CD14-positive monocyte (primary cell): ENCODE measurements around the gene NEGR1. TPM values are rescaled to one million over a fixed set of nuclear protein-coding genes. Genes with fewer than 3 reads are reported as not detected.

Source experiments
- DNase-seq, 3 donors: peaks; one replicate each; pipeline ENCODE4 v3.0.0-alpha.2; 2011 to 2022
- H2AFZ ChIP-seq: 2 replicates; pipeline ENCODE4 v1.6.0; 2012; ENCODE audit warnings: mild to moderate bottlenecking, low read depth, low read length, inconsistent platforms; ENCODE audit not compliant: insufficient read depth, poor library complexity, severe bottlenecking
- H3K27ac ChIP-seq, 2 donors: 1 replicate in 1 of 2; 2 replicates in 1 of 2; pipeline ENCODE4 v1.5.1; 2012 to 2013; ENCODE audit warnings: low read length in 2 of 2, control low read depth in 1 of 2, inconsistent platforms in 1 of 2, low read depth in 1 of 2, mild to moderate bottlenecking in 1 of 2
- H3K27me3 ChIP-seq, 2 donors: one replicate each; pipeline versions ENCODE4 v1.6.0 to v1.6.1; 2011 to 2013; ENCODE audit warnings: low read length in 2 of 2; ENCODE audit not compliant: control insufficient read depth in 2 of 2, insufficient read depth in 2 of 2
- H3K36me3 ChIP-seq, 2 donors: replicated peaks in 1 of 2; 1 replicate in 1 of 2; 2 replicates in 1 of 2; pipeline versions ENCODE4 v1.5.1 to v1.6.1; 2012 to 2013; ENCODE audit warnings: low read length in 2 of 2, control low read depth in 1 of 2, inconsistent platforms in 1 of 2, mild to moderate bottlenecking in 1 of 2; ENCODE audit not compliant: insufficient read depth in 2 of 2, control insufficient read depth in 1 of 2
- H3K4me1 ChIP-seq, 2 donors: 1 replicate in 1 of 2; 2 replicates in 1 of 2; pipeline versions ENCODE4 v1.5.1 to v1.6.1; 2012 to 2013; ENCODE audit warnings: low read length in 2 of 2, control low read depth in 1 of 2, inconsistent platforms in 1 of 2, mild to moderate bottlenecking in 1 of 2, moderate library complexity in 1 of 2; ENCODE audit not compliant: insufficient read depth in 2 of 2, control insufficient read depth in 1 of 2
- H3K4me2 ChIP-seq: replicated peaks from 2 replicates; pipeline ENCODE3; 2012; ENCODE audit warnings: low read length, moderate library complexity, mild to moderate bottlenecking; ENCODE audit not compliant: poor library complexity, severe bottlenecking; ENCODE audit errors: extremely low read depth
- H3K4me3 ChIP-seq, 3 experiments: fragments of 200-600 bp in 1 of 3; sonication (generic) in 1 of 3; replicated peaks in 1 of 3; 1 replicate in 2 of 3; 2 replicates in 1 of 3; pipeline ENCODE4 v1.5.1; 2011 to 2013; ENCODE audit warnings: low read length in 3 of 3, mild to moderate bottlenecking in 3 of 3, control low read depth in 2 of 3, low read depth in 2 of 3, inconsistent platforms in 1 of 3, moderate library complexity in 1 of 3
- H3K79me2 ChIP-seq: 2 replicates; pipeline ENCODE4 v1.6.0; 2012; ENCODE audit warnings: mild to moderate bottlenecking, control low read depth, inconsistent platforms, low read length, moderate library complexity; ENCODE audit not compliant: insufficient read depth
- H3K9ac ChIP-seq: 2 replicates; pipeline ENCODE4 v1.6.0; 2017; ENCODE audit warnings: low read length, mild to moderate bottlenecking; ENCODE audit not compliant: insufficient read depth, poor library complexity, severe bottlenecking
- H3K9me3 ChIP-seq, 2 donors: replicated peaks in 1 of 2; 1 replicate in 1 of 2; 2 replicates in 1 of 2; pipeline versions ENCODE4 v1.5.1 to v1.6.1; 2012 to 2013; ENCODE audit warnings: low read length in 2 of 2, control low read depth in 1 of 2; ENCODE audit not compliant: control insufficient read depth in 1 of 2, insufficient read depth in 1 of 2
- H4K20me1 ChIP-seq: 2 replicates; pipeline ENCODE4 v1.6.0; 2012; ENCODE audit warnings: mild to moderate bottlenecking, low read length, control low read depth, moderate library complexity; ENCODE audit not compliant: insufficient read depth
- H3K27ac Mint-ChIP-seq, 7 donors: one replicate each; pipeline ENCODE4 v1.8.0; 2020; ENCODE audit warnings: mild to moderate bottlenecking in 7 of 7, mixed read lengths in 7 of 7, moderate library complexity in 6 of 7, inconsistent platforms in 2 of 7
- H3K27me3 Mint-ChIP-seq, 3 donors: one replicate each; pipeline ENCODE4 v1.8.0; 2021 to 2022; ENCODE audit warnings: low read depth in 3 of 3, mild to moderate bottlenecking in 3 of 3, mixed read lengths in 3 of 3, moderate library complexity in 3 of 3, inconsistent platforms in 1 of 3
- H3K36me3 Mint-ChIP-seq, 2 donors: one replicate each; pipeline ENCODE4 v1.8.0; 2020; ENCODE audit warnings: mixed read lengths in 2 of 2, inconsistent platforms in 1 of 2, mild to moderate bottlenecking in 1 of 2
- H3K4me1 Mint-ChIP-seq: one replicate; pipeline ENCODE4 v1.8.0; 2020; ENCODE audit warnings: mild to moderate bottlenecking, mixed read lengths
- H3K4me3 Mint-ChIP-seq, 2 donors: one replicate each; pipeline ENCODE4 v1.8.0; 2020; ENCODE audit warnings: mild to moderate bottlenecking in 2 of 2, mixed read lengths in 2 of 2, moderate library complexity in 1 of 2
- H3K9me3 Mint-ChIP-seq, 7 donors: one replicate each; pipeline ENCODE4 v1.8.0; 2020 to 2022; ENCODE audit warnings: mixed read lengths in 7 of 7, mild to moderate bottlenecking in 6 of 7, moderate library complexity in 6 of 7, inconsistent platforms in 2 of 7
- CTCF ChIP-seq: fragments of 200-600 bp; IDR thresholded peaks from one replicate; pipeline ENCODE4 v1.8.0; 2022; ENCODE audit warnings: antibody characterized with exemption, mild to moderate bottlenecking
- WGBS: methylation state at CpG from one replicate; pipeline ENCODE4 v1.1.5; 2013; ENCODE audit warnings: missing lambda C conversion rate; ENCODE audit not compliant: insufficient coverage; 5-methylcytosine and 5-hydroxymethylcytosine counted together
- intact Hi-C, 2 donors: fragments of 100-400 bp; cut with micrococcal nuclease; formaldehyde crosslinking; loops; one replicate each; pipeline versions ENCODE4 v1.15.0 to v1.15.1; 2023
- polyA plus RNA-seq, 3 donors: library from polyadenylated mRNA; depleted of rRNA in 1 of 3; unstranded in 2 of 3; stranded (reverse) in 1 of 3; fragments of 300-500 nt in 2 of 3; fragments of >200 nt in 1 of 3; fragmentation: Illumina TruSeq in 2 of 3; gene quantifications; 1 replicate in 2 of 3; 2 replicates in 1 of 3; pipeline ENCODE4 v1.2.3, GENCODE V29; 2012 to 2021

NEGR1 gene
- polyA plus RNA-seq, 3 donors = 0.03 to 0.15 (median 0.13) TPM

DNA sequence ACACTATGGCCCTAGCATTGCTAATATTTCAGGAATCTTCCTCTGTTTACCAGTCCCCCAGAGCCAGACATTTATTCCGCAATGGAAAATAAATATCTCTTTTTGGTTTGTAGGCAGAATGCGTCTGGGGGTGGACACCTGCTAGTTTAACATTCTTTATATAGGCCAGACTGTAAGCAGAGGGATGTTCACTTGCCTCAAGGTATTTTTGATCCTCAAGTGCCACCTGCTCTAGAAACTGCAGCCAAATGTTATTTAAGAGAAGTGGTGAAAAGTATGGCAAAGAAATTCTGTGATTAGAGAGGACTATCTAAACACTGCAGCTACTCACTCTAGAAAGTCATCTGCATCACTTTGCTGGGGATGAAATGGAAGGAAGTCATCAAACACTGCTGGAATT, 164.7 kb downstream of the NEGR1 start:
- Histone ChIP-seq H3K36me3 (no peaks in the 10 kb centered on the region), H3K4me2 (no peak overlapping the region), H3K9ac (no peak overlapping the region), H3K9me3 (no peaks in the 10 kb centered on the region), H4K20me1 (no peaks in the 10 kb centered on the region), H3K79me2 (no peaks in the 10 kb centered on the region), H3K4me1 (no peaks in the 10 kb centered on the region), H3K27me3 (no peaks in the 10 kb centered on the region), H3K27ac (no peak overlapping the region), H2AFZ (no peak overlapping the region), H3K4me3 (no peak overlapping the region)
- H3K27me3 Mint-ChIP-seq = peaks cover 0 to 1% (median 0%) of the 10 kb centered on the region in 3 donors
- DNase-seq = no peak
- H3K4me1 Mint-ChIP-seq = no peaks in the 10 kb centered on the region
- H3K9me3 Mint-ChIP-seq = peaks cover 0 to 5% (median 2%) of the 10 kb centered on the region in 7 donors
- H3K4me3 Mint-ChIP-seq = no peak overlapping the region
- H3K27ac Mint-ChIP-seq = no peak overlapping the region
- H3K36me3 Mint-ChIP-seq = no peaks in the 10 kb centered on the region
- intact Hi-C loops = no loop called here
- no CpG with 5 or more reads among the region's 2 CpGs for WGBS
- no peak for TF ChIP-seq CTCF

DNA sequence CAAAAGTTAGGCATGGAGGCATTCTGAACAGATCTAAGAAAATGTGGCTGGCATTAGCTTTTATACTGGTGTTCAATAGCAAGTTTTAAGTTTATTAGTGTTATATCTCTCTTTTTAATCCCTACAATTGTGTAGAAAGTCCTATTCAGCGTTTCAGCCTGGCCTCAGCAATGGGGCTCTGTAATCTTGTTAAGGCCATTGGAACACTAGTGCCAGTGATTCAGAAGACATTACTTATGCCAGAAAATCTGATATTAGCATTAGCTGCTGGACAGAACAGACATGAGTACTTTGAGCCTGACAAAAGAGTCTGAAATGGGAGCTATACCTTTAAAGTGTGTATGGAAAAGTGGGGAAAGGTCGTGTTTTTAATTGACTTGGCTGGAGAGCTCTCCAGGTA, 167.0 kb downstream of the NEGR1 start:
- H3K4me1 ChIP-seq = no peaks in the 10 kb centered on the region
- H3K27ac Mint-ChIP-seq = no peak overlapping the region
- no peak overlapping the region for H3K9ac ChIP-seq
- no peak overlapping the region for H3K4me3 Mint-ChIP-seq
- no peaks in the 10 kb centered on the region for H4K20me1 ChIP-seq
- no peaks in the 10 kb centered on the region for H3K9me3 ChIP-seq
- no peaks in the 10 kb centered on the region for H3K4me1 Mint-ChIP-seq
- peaks cover 0 to 6% (median 2%) of the 10 kb centered on the region in 7 donors for H3K9me3 Mint-ChIP-seq
- WGBS = no CpG with 5 or more reads among the region's 2 CpGs
- TF ChIP-seq CTCF = no peak
- intact Hi-C loops = no loop called here
- no peak overlapping the region for H3K4me2 ChIP-seq
- H3K27ac ChIP-seq = no peak overlapping the region
- H2AFZ ChIP-seq = no peak overlapping the region
- no peaks in the 10 kb centered on the region for H3K27me3 ChIP-seq
- H3K27me3 Mint-ChIP-seq = peaks cover 0 to 1% (median 0%) of the 10 kb centered on the region in 3 donors
- DNase-seq = no peak
- H3K36me3 ChIP-seq = no peaks in the 10 kb centered on the region
- no peak overlapping the region for H3K4me3 ChIP-seq
- H3K36me3 Mint-ChIP-seq = no peaks in the 10 kb centered on the region
- H3K79me2 ChIP-seq = no peaks in the 10 kb centered on the region
